Stimulated activated CD8-positive, alpha-beta memory T cell treated with anti-CD3 and anti-CD28 coated beads, Interleukin-15, amount 100 ng/mL, for 24 hours (primary cell): Measurements from ENCODE around the gene NNT.
"Not testable (repeated sequence)": the region's sequence is repeated elsewhere in the genome, so short reads cannot be mapped to it uniquely, and the experiment has no call there.

Experiments
- DNase-seq: peaks from one replicate; pipeline ENCODE4 v3.0.0-alpha.2; 2020; ENCODE audit warnings: low read depth

NNT gene

DNA sequence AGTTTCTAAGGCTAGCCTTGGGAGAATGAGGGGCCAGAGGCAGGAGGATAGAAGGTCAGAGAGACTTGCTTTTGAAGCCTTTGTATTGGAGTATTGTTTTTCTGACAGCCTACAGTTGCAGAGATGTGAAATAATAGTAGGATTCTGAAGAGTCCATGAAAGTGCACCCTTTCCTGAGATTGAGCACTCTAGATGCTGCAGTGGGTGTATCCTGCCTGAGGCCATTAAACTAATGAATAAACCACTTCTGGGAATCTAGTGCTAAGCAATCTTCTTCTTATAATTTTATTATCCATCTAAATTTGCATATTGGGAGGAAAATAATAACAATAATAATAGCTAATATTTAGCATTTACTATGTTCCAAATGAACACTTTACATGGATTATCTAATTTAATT lies 19.3 kb upstream of the NNT start:
- no peak for DNase-seq

DNA sequence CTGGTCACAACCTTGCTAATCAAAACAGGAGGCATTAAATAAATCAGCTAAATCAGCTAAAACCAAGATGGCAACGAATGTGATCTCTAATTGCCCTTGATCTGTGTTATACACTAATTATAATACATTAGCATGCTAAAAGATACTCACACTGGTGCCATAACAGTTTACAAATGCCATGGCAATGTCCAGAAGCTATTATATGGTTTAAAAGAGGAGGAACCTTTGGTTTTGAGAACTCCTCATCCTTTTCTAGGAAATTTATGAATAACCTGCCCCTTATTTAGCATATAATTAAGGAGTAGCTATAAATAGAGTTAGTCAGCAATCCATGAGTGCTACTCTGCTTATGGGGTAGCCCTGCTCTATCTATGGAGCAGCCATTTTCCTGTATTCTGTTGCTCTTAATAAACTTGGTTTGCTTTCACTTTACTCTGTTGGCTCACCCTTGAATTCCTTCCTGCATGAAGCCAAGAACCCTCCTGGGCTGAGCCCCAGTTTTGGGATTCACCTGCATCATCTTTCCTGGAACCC lies 18.7 kb upstream of the NNT start:
- DNase-seq = no peak

- DNase-seq = no peak
Observed at GRCh38 chr5:43588842-43589241, 14.1 kb upstream of the NNT start.

GRCh38 chr5:43589310-43589709 lies 13.7 kb upstream of the NNT start:
- no peak for DNase-seq

DNA sequence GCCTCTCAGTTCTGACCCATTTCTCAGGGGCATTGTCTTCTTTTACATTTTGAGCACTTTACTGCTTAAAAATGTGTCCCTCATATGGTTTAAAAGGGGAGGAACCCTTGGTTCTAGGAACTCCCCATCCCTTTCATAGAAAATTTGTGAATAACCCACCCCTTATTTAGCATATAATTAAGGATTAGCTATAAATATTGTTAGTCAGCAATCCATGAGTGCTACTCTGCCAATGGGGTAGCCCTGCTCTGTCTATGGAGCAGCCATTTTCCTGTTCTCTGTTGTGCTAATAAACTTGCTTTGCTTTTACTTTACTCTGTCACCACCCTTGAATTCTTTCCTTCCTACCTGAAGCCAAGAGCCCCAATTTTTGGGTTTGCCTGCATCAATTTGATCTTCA lies 12.3 kb upstream of the NNT start:
- no peak for DNase-seq

DNA sequence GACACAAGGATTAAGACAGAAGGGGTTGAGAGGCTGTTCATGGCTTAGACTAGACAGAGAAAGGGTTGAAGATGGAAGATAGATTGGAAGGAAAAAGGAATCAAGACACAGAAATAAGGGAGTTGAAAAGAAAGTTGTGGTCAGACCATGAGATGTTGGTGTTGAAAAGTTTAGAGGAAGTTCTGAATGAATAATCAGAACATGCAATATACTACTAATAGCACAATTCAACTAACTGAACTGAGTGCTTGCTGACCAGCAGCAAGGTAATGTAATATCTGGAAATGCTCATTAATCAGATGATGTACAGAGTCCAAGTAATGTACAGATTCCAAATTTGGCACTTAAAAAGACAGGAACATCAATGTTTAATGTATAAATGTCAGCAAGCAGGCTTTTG lies 10.6 kb upstream of the NNT start:
- DNase-seq = no peak

GRCh38 chr5:43598927-43599326 lies 4.1 kb upstream of the NNT start:
- DNase-seq = not testable (repeated sequence)

GRCh38 chr5:43601454-43602260 lies 1.3 kb upstream of the NNT start:
- DNase-seq = no peak

DNA sequence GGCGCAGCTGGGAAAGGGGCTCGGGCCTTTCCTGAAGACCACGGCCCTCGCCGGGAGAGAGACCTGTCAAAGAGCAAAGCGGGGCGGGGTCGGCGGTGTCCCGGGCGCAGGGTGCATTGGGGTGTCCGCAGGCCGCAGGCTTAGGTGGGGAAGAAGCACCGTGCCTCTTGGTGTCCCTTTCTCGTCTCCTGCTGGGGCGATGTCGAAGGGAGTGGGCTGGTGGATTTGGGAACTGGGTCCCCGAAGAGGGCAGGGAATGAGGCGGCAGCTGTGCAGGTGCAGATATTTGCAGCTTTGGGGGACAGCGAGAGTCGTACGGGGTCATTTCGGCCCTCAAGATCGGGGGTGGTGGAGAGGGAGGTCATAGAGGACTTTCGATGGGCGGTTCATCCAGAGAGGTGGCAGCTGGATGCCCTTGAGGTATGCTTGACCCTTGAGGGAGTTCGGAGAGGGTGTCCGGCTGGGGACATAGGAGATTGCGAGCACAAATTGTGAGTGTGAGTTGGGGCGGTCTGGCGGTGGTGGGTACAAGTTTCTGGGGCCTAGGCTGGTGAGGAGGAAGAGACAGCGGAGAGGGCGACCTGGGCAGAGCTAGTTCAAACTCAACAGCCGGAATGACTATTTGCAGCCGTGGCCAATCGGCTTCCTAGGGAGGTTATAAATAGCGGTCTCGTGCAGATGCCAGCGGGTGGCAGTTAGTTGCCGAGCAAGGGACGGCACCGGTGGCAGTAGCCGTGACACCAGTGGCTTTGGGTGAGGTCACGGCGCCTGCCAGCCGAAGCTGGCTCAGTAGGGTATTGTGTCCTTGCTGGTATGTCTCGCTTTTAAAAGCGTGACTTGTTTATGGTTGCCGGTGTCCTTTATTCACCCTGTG lies 601 bp downstream of the NNT start:
- DNase-seq = peak; percentile 29

DNA sequence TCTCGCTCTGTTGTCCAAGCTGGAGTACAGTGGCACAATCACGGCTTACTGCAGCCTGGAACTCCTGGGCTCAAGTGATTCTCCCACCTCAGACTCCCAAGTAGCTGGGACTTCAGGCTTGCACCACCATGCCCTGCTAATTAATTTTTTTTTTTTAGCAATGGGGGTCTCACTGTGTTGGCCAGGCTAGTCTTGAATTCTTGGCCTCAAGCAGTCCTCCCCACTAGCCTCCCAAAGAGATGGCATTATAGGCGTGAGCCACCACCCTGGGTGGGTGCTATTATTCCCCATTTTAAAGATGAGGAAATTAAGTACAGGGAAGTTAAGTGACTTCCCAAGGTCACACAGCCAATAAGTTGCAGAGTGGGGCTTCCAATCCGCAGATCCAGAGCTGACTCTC lies 1.7 kb downstream of the NNT start:
- DNase-seq = no peak

GRCh38 chr5:43606351-43606750 lies 3.4 kb downstream of the NNT start:
- DNase-seq = no peak

GRCh38 chr5:43608406-43608805 lies 5.4 kb downstream of the NNT start:
- no peak for DNase-seq

- no peak for DNase-seq
Observed at GRCh38 chr5:43609752-43610151, 6.8 kb downstream of the NNT start.

DNA sequence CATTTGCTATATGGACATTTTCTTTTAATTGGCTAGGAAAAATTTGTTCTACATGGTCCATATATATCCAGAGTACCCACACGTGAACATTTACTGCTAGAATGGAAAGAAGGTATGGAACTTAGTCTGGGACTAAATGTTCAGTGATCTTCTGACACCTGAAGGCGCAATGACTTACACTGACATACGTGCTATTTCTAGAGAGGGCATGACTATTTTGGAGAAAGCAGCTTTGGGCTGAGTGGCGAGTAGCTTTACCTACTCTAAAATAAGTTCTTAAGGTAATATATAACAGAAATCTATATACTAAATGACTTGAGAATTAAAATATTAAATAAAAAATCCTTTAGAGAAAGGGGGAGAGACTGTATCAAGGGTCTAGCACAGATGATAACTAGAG lies 10.4 kb downstream of the NNT start:
- no peak for DNase-seq

GRCh38 chr5:43615445-43616184 lies 12.6 kb downstream of the NNT start:
- DNase-seq = no peak

- DNase-seq = no peak
Observed at GRCh38 chr5:43616535-43616934, 13.6 kb downstream of the NNT start.

- no peak for DNase-seq
Observed at GRCh38 chr5:43619380-43619779, 16.4 kb downstream of the NNT start.

- DNase-seq = no peak
Observed at GRCh38 chr5:43619911-43620310, 16.9 kb downstream of the NNT start.

DNA sequence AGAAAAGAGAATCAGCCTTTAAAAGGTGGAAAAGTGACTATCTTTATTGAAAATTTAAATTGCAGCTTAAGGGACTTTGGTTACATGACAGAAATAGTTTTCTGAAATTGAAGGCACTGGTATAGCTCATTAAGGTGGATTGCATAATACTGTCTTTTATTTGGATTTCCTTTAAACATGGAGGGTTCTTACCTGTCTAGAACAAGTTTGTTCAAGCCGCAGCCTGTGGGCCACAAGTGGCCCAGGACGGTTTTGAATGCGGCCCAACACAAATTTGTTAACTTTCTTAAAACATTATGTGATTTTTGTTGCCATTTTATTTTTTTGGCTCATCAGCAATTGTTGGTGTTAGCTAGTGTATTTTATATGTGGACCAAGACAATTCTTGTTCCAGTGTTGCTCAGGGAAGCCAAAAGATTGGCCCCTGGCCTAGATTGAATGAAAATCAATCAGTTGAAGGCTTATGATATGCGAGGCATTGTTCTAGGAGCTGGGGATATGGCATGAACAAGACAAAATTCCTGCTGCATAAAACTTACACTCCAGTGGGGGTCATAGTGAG lies 18.0 kb downstream of the NNT start:
- no peak for DNase-seq

- no peak for DNase-seq
Observed at GRCh38 chr5:43622074-43622473, 19.1 kb downstream of the NNT start.

DNA sequence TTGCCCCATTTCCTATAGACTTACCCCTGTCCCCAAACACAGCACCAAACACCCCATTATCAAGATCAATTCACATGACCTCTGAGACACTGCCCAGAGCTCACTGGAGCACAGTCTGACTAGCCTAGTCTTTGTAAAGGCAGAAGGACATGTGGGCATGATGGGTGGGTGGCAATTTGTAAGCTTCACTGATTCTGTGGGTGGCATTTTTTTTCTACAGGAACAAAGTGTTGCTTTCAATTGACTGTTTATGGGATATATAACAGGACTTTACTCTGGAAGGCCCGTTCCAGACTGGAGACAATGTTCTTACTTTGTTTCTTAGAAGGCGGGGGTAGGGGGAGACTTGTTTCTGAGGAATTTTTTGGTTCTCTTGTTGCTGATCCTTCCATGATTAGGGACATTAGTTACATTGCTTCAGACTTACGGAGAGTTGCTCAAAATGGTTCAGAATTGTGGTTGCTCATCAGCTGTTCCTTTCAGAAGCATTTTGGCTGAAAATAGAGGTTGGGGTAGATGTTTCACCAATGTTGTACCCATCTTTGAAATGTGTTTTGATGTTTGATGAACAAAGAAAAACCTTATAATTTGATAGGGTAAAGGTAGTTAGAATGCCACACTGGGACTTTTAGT lies 20.2 kb downstream of the NNT start:
- DNase-seq = no peak

- no peak for DNase-seq
Observed at GRCh38 chr5:43627028-43627427, 24.0 kb downstream of the NNT start.
